ENCODE data around the gene FOXN4.
A peak's percentile ranks its signal among the peaks of the same experiment; 100 is the strongest.
"Not testable (repeated sequence)": the region's sequence is repeated elsewhere in the genome, so short reads cannot be mapped to it uniquely, and the experiment has no call there.

Gene FOXN4

GRCh38 chr12:109330282-109331230 is 21.5 kb upstream of the FOXN4 start:
- ATAC-seq (replicated peaks) (no peak), DNase-seq (no peak)
- H3K4me1 Mint-ChIP-seq (ENCODE audit: low read depth in 2 of 2), result no peaks in the 10 kb centered on the region
- H3K4me3 Mint-ChIP-seq, result no peak overlapping the region
- no peaks in the 10 kb centered on the region for H3K36me3 Mint-ChIP-seq (ENCODE audit: insufficient read depth)
- H3K27me3 Mint-ChIP-seq, result peaks cover 17 to 40% of the 10 kb centered on the region in 2 donors
- no peaks in the 10 kb centered on the region for H3K9me3 Mint-ChIP-seq
- H3K27ac Mint-ChIP-seq, result no peak overlapping the region

- no peak overlapping the region for H3K27ac Mint-ChIP-seq
- peaks cover 11 to 32% of the 10 kb centered on the region in 2 donors for H3K27me3 Mint-ChIP-seq
- no peaks in the 10 kb centered on the region for H3K4me1 Mint-ChIP-seq (ENCODE audit: low read depth in 2 of 2)
- H3K4me3 Mint-ChIP-seq, result no peak overlapping the region
- H3K9me3 Mint-ChIP-seq, result no peaks in the 10 kb centered on the region
- DNase-seq (no peak), ATAC-seq (replicated peaks) (no peak)
- no peaks in the 10 kb centered on the region for H3K36me3 Mint-ChIP-seq (ENCODE audit: insufficient read depth)
Measured at GRCh38 chr12:109329686-109330085, 20.6 kb upstream of the FOXN4 start.

GRCh38 chr12:109329003-109329402 is 19.9 kb upstream of the FOXN4 start:
- Mint-ChIP-seq H3K27ac (no peak overlapping the region), H3K9me3 (no peaks in the 10 kb centered on the region), H3K27me3 (peaks cover 11 to 31% of the 10 kb centered on the region in 2 donors), H3K36me3 (ENCODE audit: insufficient read depth) (no peaks in the 10 kb centered on the region), H3K4me1 (ENCODE audit: low read depth in 2 of 2) (no peaks in the 10 kb centered on the region), H3K4me3 (no peak overlapping the region)
- DNase-seq (no peak), ATAC-seq (replicated peaks) (no peak)

GRCh38 chr12:109321294-109321693 is 12.2 kb upstream of the FOXN4 start:
- H3K27me3 Mint-ChIP-seq, result peaks cover 12 to 53% of the 10 kb centered on the region in 2 donors
- not testable (repeated sequence) for H3K36me3 Mint-ChIP-seq (ENCODE audit: insufficient read depth); H3K4me1 Mint-ChIP-seq (ENCODE audit: low read depth in 2 of 2); H3K27ac Mint-ChIP-seq; DNase-seq; ATAC-seq (replicated peaks); H3K4me3 Mint-ChIP-seq; H3K9me3 Mint-ChIP-seq

GRCh38 chr12:109310247-109311125 is 1.4 kb upstream of the FOXN4 start:
- no peak for ATAC-seq (replicated peaks)
- peaks cover 85 to 97% of the 10 kb centered on the region in 2 donors for H3K27me3 Mint-ChIP-seq
- peaks cover 7 to 9% of the 10 kb centered on the region in 2 donors for H3K4me1 Mint-ChIP-seq (ENCODE audit: low read depth in 2 of 2)
- no peak for DNase-seq
- H3K27ac Mint-ChIP-seq, result no peak overlapping the region
- H3K4me3 Mint-ChIP-seq, result peak overlapping the region; percentile 84 to 88
- no peaks in the 10 kb centered on the region for H3K9me3 Mint-ChIP-seq
- H3K36me3 Mint-ChIP-seq (ENCODE audit: insufficient read depth), result no peaks in the 10 kb centered on the region

- peaks cover 7 to 9% of the 10 kb centered on the region in 2 donors for H3K4me1 Mint-ChIP-seq (ENCODE audit: low read depth in 2 of 2)
- H3K27ac Mint-ChIP-seq, result no peak overlapping the region
- H3K4me3 Mint-ChIP-seq, result peak overlapping the region; percentile 84 to 88
- H3K27me3 Mint-ChIP-seq, result peaks cover 80 to 97% of the 10 kb centered on the region in 2 donors
- DNase-seq (no peak), ATAC-seq (replicated peaks) (peak; percentile 39)
- no peaks in the 10 kb centered on the region for H3K36me3 Mint-ChIP-seq (ENCODE audit: insufficient read depth)
- H3K9me3 Mint-ChIP-seq, result no peaks in the 10 kb centered on the region
Measured at GRCh38 chr12:109309381-109310246, 530 bp upstream of the FOXN4 start.

GRCh38 chr12:109307051-109307450 is 2.0 kb downstream of the FOXN4 start:
- Mint-ChIP-seq H3K9me3 (no peaks in the 10 kb centered on the region), H3K27me3 (peaks cover 85 to 97% of the 10 kb centered on the region in 2 donors), H3K4me1 (ENCODE audit: low read depth in 2 of 2) (peaks cover 7 to 9% of the 10 kb centered on the region in 2 donors), H3K27ac (no peak overlapping the region), H3K4me3 (no peak overlapping the region), H3K36me3 (ENCODE audit: insufficient read depth) (no peaks in the 10 kb centered on the region)
- no peak for DNase-seq
- ATAC-seq (replicated peaks), result no peak

- Mint-ChIP-seq H3K4me1 (ENCODE audit: low read depth in 2 of 2) (peaks cover 5 to 6% of the 10 kb centered on the region in 2 donors), H3K27me3 (peaks cover 76 to 91% of the 10 kb centered on the region in 2 donors), H3K27ac (no peak overlapping the region), H3K9me3 (no peaks in the 10 kb centered on the region), H3K4me3 (no peak overlapping the region), H3K36me3 (ENCODE audit: insufficient read depth) (no peaks in the 10 kb centered on the region)
- ATAC-seq (replicated peaks), result no peak
- DNase-seq, result no peak
Measured at GRCh38 chr12:109305547-109305946, 3.5 kb downstream of the FOXN4 start.

- Mint-ChIP-seq H3K9me3 (no peaks in the 10 kb centered on the region), H3K4me3 (no peak overlapping the region), H3K36me3 (ENCODE audit: insufficient read depth) (no peaks in the 10 kb centered on the region), H3K27me3 (peaks cover 72 to 92% of the 10 kb centered on the region in 2 donors), H3K4me1 (ENCODE audit: low read depth in 2 of 2) (peaks cover 0 to 2% of the 10 kb centered on the region in 2 donors), H3K27ac (no peak overlapping the region)
- ATAC-seq (replicated peaks) (no peak), DNase-seq (no peak)
Measured at GRCh38 chr12:109304485-109304884, 4.6 kb downstream of the FOXN4 start.

GRCh38 chr12:109302770-109303169 is 6.3 kb downstream of the FOXN4 start:
- H3K27ac Mint-ChIP-seq, result no peak overlapping the region
- peaks cover 63 to 84% of the 10 kb centered on the region in 2 donors for H3K27me3 Mint-ChIP-seq
- ATAC-seq (replicated peaks) (no peak), DNase-seq (no peak)
- H3K4me3 Mint-ChIP-seq, result no peak overlapping the region
- no peaks in the 10 kb centered on the region for H3K36me3 Mint-ChIP-seq (ENCODE audit: insufficient read depth)
- H3K9me3 Mint-ChIP-seq, result no peaks in the 10 kb centered on the region
- H3K4me1 Mint-ChIP-seq (ENCODE audit: low read depth in 2 of 2), result no peaks in the 10 kb centered on the region

- no peak overlapping the region for H3K27ac Mint-ChIP-seq
- H3K4me1 Mint-ChIP-seq (ENCODE audit: low read depth in 2 of 2), result no peaks in the 10 kb centered on the region
- H3K27me3 Mint-ChIP-seq, result peaks cover 59 to 79% of the 10 kb centered on the region in 2 donors
- H3K4me3 Mint-ChIP-seq, result no peak overlapping the region
- DNase-seq (no peak), ATAC-seq (replicated peaks) (no peak)
- H3K36me3 Mint-ChIP-seq (ENCODE audit: insufficient read depth), result no peaks in the 10 kb centered on the region
- no peaks in the 10 kb centered on the region for H3K9me3 Mint-ChIP-seq
Measured at GRCh38 chr12:109302358-109302757, 6.7 kb downstream of the FOXN4 start.

GRCh38 chr12:109301643-109302168 is 7.4 kb downstream of the FOXN4 start:
- H3K4me1 Mint-ChIP-seq (ENCODE audit: low read depth in 2 of 2), result no peaks in the 10 kb centered on the region
- no peak overlapping the region for H3K4me3 Mint-ChIP-seq
- no peak for ATAC-seq (replicated peaks)

More at GRCh38 chr12:109301643-109302168, 7.4 kb downstream of the FOXN4 start:
- DNase-seq, result no peak
- H3K9me3 Mint-ChIP-seq, result no peaks in the 10 kb centered on the region
- H3K36me3 Mint-ChIP-seq (ENCODE audit: insufficient read depth), result no peaks in the 10 kb centered on the region
- H3K27me3 Mint-ChIP-seq, result peaks cover 52 to 76% of the 10 kb centered on the region in 2 donors
- no peak overlapping the region for H3K27ac Mint-ChIP-seq

All from effector memory CD8-positive, alpha-beta T cell (primary cell).